GM19328 (cell line): ENCODE measurements around the gene TRIM40.
"Not testable (repeated sequence)": the region's sequence is repeated elsewhere in the genome, so short reads cannot be mapped to it uniquely, and the experiment has no call there.

Experiments used
- ATAC-seq: cut with Tn5 transposase; IDR thresholded peaks from one replicate; pipeline ENCODE4 v1.9.1; 2021; ENCODE audit warnings: mild to moderate bottlenecking, moderate library complexity; ENCODE audit not compliant: unreplicated experiment

Gene TRIM40

DNA sequence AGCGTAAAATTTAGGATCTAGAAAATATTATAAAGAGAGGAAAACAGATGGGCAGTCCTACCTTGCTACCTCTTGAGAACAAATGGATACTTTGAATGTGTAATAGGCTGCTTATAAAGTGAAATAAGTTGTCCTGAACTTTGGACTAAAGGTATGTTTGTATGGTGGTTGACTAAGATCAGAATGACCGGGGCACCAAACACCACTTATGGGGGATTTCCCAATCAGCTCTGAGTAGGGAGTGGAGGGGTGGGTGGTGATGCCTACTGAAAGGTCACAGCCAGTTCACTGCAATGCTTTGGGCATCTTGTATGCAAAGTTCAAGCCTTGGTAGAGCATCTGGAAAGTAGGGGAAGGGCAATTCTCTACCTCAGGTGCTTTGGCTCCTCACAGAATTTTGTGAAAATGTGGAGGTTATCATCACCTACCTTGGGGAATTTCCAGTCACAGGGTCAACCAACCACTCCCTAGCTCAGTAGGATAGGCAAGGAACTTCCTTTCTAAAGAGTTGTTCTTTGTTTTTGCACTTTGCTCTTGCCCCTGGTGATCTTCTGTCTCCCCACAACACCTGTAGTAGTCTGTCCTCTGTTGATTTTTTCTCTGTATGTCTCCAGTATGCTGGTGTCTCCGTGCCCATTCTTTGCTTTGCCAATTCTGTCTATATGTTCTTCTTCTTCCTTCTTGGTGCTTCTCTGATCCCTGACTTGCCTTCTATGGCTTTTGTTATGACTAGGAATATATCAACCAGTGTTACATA, 22.8 kb upstream of the TRIM40 start, which contains the start of gene TRIM31:
Gene TRIM31 (minus strand): TSS at position 88 of the 757 bp plus-strand sequence. CDS start 285 bp downstream, outside the sequence.
- no peak for ATAC-seq

DNA sequence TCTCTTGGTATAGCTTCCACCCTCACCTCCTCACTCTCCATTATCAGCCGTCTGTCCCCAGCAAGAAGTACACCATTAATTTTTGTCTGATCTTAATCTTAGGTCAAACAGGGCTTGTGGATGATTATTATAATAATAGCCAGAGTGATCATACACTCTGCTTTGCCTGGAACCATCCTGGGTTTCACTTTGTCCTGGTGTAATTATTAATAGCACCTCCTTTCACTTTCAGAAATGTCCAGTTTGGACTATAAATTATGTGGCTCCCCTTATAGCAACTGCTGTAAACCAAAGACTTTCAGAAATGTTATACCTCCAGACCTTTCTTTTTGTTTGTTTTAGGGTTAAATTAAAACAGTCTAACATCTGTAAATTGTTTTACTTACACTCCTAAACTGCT, 22.1 kb upstream of the TRIM40 start:
- no peak for ATAC-seq

DNA sequence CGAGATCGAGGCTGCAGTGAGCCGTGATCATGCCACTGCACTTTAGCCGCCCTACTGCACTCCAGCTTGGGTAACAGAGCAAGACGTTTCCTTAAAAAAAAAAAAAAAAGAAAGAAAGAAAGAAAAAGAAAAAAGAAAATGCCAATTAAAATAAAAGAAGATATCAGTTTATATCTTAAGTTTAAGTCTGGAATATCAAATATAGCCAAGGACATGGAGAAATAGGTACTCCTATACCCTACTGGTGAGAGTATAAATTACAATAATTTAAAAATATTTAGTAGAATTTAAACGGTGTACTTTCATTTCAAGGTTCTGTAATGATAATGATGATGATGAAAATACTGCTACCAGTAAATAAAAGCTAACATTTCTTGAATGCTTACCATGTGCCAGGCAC, 19.2 kb upstream of the TRIM40 start:
- no peak for ATAC-seq

DNA sequence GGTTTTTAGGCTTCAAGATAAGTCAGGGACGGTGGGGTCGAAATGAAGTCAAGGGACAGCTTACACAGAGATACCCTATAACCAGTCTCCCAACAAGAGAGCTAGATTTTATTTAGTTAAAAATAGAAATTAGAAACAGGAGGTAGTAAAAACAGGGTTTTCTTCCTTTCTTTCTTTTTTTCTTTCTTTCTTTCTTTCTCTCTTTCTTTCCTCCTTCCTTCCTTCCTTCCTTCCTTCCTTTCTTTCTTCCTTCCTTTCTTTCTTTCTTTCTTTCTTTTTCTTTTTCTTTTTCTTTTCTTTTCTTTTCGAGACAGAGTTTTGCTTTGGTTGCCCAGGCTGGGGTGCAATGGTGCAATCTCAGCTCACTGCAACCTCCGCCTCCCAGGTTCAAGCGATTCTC, 17.2 kb upstream of the TRIM40 start:
- not testable (repeated sequence) for ATAC-seq

DNA sequence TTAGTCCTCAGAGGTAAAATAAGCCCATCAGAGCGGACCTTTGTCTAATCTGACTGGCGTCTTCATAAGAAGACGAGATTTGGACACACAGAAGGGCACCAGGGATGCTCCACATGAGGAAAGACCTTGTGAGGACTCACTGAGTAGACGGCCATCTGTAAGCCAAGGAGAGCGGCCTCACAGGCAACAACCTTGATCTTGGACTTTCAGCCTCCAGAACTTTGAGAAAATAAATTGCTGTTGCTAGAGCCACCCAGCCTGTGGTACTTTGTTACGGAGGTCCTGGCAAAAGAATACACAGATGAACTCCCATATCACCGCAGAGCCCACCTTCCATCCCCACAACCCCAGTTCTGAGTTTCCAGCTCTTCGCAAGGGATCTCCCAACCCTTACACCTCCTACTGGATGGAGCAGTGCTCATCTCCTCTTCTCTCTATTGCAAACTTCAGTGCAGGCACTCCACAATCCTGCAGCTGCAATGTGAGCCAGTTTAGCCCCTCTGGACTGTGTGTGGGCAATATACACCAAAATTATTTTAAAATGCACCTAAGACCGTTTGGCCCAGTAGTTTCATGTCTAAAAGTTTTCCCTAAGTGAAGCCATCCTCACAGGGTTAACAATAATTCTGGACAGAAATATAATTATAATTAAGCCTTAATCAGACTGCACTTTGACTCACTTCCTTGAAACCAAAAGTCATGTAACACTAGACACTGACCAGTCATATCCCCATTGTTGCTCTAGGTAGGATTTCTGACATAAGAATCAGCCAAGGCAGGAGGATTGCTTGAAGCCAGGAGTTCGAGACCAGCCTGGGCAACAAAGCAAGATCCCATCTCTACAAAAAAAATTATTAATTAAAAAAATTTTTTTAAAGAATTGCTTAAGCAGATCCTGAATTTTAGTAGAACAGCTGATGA, 14.2 kb upstream of the TRIM40 start:
- ATAC-seq = no peak

DNA sequence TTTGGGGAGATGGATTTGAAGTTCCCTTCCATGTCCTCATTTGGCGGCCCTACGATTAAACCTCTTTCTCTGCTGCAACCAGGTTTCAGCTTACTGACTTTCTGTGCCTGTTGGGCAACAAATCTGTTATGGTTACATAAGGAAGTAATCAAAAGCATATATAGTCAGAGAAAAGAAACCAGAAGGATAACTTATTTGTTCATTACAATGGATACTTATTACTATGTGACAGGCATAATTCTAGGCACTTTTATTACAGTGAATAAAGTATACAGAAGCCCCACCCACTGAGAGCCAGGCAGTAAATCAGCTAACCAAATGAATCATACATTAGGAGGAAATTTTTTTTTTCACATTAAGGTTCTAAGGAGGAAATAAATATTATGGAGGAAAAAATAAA, 13.4 kb upstream of the TRIM40 start:
- ATAC-seq = no peak

DNA sequence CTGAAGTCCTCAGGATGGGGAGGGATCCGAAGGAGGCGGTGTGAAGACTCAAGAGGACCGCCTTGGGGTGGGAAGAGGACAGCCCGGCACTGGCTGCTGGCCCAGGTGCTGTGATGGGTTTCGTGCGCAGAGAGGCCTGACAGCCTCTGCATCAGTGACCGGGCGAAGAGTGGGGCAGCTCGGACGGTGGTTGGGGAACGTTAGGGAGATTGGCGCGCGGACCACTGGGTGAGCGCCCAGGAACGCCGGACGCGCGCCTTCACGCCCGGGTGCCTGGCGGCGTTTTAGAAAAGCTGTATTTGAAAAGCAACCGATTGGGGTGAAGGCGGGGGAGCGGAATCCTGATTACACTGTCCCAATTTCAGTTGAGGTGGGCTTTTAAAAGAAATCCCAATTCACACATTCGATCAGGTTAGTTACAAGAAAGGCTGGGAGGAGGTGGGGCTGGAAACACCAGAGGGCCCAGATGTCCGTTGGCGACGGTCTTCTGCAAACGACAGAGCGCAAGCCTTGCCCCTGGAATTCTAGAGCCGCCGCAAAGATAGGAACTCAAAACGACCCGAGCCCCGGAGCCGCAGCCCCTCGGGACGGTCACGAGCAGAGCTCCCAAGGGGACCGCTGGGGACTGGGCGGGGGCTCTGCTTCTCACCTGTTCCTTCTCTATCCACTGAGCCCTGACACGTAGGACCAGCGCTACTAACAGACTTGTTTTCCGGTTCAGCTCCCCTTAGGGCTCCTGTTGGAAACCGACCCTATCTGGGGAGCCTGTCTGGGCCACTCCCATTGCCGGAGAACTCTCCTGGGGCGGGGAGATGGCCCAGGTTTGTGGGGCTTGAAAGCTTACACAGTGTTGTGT, 8.5 kb upstream of the TRIM40 start:
- ATAC-seq = no peak

DNA sequence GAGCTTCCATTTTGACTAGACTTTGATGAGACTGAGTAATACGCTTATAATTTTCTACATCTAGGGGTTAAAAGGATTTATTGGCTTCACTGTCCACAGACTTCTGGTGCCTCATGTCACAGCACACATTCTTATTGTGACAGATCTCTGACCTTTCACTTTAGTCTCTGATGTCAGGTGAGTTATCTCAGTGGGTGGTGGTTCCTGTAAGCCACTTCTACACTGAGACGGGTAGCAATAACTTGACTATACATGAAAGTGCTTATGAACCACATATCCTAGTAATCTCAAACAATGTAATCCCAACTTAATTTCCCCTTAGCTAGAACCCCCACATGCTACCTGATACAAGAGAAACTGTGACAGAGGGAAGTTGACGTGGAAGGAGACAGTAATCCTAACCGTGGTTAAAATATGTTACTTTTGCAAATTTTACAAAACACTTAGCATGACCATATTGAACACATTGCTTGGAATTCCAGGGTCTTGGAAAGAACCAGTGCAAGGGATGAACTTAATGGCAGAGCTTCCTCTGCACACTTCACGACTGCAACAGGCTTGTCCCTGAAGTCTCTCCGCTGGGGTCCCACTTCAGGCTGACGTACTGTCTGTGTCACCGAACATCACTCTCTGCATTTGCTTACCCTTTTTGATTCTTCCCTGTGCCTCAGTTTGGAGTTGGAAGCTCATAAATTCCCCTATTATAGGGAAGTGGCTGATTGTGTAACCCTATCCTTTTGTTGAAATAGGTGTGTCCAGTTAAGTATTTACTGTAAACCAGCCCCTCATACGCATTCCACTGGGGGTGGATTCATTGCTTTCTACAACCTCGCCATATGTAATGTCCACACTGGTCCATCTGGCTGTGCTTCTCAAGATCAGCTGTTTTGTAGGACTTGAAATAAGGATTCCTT, 6.4 kb upstream of the TRIM40 start:
- ATAC-seq = no peak

DNA sequence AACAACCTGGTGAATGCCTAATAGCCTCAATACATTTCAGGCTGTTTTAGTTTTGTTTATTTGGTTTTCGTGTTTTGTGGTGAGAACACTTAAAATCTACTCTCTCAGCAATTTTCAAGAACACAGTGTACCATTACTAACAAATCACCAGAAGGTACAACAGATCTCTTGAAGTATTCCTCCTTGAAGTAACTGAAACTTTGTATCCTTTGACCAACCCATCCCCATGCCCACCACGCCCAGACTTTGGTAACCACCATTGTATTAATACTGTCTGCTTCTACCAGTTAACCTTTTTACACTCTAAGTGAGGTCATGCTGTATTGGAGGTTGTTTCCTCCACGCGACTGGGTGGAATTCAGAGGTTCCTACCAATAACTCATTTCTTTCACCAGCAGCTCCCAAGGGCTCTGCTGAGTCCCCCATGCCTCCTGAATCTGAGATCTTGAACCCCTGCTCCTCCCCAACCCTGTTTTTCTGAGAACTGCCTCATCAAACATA, 5.7 kb upstream of the TRIM40 start:
- no peak for ATAC-seq

DNA sequence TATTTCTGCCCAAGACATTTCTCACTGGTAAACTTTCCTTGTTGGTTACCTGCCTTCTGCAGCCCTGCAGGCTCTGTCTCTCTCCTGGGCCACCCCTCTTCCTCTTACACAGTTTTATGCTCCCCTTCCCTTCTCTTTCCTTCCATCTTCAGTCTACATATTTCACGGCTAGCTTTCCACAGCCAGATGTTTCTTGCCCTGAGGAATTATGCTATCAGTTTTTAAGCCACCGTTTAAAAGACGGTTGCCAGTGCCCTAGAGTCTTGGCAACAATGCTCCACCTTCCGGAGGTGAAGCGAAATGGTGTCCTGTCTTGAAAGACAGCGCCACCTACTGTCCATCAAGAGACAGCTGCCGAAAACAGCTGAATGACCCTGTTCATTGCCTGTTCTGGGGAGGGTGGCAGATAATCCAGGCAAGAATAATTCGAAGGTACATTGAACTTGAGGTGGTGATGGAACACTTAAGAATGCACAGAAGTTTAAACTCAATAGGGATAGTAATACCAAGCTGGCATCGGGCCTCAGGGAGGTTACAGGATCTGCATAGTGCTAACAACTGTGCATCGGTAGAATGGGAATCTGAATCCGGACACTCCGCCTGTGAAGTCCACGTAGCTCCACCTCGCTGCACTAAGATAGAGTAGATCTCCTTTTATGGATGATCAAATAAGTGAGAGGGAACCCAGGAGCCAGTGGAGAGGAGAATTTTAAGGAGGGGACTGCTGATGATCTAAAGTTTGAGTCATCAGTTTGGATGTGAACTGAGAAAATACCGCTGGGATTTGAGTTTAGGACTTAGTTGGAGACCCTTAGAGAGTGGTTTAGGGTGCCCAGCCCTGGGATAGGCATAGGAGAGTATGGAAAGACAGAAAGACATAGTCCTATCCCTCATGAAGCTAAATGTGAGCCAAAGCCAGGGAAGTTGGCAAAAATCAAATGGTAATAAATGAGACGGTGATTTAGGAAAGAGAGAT, 4.8 kb upstream of the TRIM40 start:
- no peak for ATAC-seq

DNA sequence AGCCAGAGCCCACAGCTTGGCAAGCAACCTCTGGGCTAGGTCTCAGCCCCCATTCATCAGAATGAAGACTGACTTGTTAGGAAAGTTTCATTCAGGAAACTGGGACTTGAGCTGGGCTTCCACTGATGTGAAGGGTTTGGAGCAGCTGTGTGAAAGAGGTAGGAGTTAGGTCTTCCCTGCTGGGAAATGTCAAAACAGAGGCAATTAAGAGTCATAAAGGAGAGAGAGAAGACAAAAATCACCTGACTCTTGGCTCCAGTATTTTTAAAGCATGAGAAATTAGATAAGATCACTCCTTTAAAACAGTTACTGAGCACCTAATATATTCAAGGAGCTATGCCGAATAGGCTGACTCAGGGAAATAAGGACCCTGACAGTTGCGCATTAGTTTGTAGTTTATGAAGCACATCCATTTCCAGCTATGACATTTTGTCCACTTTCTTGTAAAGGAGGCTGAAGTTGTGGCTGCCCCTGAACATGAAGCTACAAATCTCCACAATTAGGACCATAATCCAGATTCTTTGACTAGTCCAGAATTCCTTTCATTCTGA, 3.9 kb upstream of the TRIM40 start:
- ATAC-seq = no peak

DNA sequence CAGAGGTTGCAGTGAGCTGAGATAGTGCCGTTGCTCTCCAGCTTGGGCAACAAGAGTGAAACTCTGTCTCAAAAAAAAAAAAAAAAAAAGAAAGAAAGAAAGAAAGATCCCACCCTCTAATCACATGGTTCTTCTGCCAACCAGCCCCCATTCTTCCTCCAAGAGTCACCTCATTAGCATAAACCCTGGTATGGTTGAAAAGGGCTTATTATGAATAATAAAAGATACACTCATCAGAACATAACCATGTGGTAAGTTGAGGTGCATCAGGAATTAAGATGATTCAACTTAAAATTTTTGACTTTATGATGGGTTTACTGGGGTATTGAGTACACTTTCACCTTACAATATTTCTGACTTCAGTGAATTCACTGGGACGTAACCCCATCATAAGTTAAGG, 793 bp upstream of the TRIM40 start:
- no peak for ATAC-seq

DNA sequence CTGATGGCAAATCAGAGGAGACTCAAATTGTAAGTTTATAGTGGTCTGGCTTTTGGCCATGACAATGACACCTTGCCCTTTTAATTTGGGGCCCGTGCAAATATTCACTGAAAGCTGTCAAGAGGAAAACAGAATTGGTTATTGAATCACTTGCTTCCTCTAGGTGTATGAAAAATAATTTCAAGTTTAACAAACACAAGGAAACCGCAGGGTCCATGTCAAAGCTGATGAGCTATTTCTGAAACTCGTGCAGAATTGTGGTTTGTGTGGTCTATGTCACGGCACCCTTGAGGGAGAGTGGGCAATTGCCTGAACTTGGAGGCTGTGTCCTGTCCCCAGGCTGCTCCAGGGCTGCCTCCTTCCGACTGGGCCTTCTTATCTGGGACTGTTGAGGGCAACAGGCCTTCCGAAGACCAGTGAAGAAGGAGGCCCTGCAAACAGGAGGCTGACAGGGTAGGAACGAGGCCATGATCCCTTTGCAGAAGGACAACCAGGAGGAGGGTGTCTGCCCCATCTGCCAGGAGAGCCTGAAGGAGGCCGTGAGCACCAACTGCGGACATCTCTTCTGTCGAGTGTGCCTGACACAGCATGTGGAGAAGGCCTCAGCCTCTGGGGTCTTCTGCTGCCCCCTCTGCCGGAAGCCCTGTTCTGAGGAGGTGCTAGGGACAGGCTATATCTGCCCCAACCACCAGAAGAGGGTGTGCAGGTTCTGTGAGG, 788 bp downstream of the TRIM40 start:
- no peak for ATAC-seq

DNA sequence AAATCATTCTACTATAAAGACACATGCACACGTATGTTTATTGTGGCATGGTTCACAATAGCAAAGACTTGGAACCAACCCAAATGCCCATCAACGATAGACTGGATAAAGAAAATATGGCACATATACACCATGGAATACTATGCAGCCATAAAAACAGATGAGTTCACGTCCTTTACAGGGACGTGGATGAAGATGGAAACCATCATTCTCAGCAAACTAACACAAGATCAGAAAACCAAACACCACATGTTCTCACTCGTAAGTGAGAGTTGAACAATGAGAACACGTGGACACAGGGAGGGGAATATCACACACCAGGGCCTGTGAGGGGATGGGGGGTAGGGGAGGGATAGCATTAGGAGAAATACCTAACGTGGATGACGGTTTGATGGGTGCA, 4.3 kb downstream of the TRIM40 start:
- not testable (repeated sequence) for ATAC-seq

DNA sequence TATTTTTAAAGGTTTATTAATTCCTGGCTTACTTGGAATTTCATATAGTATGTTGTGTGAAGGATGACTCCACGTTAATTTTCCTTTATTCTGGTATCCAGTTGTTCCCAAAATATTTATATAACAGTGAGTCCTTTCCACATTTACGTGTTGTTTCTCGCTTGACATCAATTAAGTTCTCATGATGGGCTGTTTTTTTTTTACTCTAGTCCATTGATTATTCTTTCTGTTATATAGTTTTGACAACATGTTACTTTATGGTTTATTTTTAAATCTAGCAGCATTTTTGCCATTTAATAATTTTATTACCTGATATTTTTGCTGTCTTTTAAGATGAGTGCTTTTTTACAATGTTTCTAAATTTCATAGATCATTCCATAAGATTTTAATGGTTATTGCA, 6.7 kb downstream of the TRIM40 start:
- ATAC-seq = no peak

DNA sequence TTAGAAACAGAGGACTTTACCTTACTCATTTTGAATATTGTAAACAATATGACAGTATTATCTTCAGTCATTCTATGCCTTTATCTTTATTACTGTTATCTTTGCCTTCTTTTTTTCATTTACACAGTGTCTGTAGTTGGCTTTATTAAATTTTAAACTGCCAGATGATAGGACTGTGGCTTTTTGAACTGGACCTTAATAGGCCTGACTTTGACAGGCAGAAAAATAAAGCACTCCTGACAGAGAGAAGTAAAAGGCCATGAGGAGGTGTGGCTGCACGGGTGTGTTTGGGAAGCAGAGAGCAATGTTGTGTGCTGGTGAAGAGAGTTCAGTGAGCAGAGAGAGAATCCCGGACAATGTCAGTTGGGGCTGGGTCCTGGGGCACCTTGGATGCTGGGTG, 7.8 kb downstream of the TRIM40 start:
- no peak for ATAC-seq

DNA sequence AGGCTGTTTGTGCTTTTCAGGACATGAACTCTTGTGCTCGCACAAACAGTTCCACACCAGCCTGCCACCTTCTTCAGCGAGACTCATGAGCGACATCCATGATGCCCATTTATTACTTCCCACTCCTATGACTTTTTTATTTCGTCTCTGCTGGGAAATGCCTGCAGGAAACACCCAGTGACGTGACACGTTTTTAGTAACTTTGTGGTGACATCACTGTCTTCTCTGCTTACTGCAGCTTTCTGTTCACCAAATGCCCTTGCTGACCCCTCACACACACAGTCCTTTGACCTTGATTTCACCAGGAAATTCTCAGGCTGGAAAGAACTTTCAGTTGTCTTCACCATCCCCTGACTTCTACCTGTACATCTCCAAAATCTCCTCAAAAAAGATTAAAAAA, 8.9 kb downstream of the TRIM40 start:
- no peak for ATAC-seq

DNA sequence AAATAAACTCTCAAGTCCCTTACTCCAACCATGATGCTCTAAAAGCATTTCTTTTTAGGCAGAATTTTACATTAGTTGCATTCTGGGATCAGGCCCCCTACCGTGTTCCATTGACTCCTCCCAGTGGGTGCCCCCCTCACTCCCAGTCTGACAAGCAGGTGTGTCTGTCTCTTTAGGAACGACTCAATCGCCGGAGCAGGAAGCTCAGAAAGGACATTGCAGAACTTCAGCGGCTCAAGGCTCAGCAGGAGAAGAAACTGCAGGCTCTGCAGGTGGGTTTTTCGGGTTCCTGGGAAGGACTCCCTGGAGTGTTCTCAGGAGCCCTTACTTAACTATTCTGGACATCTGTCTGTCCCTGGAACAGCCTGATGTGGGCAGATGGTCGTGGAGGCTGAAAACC, 9.9 kb downstream of the TRIM40 start:
- ATAC-seq = no peak
